H1 (cell line): ENCODE measurements around the gene DTL. TPM values are rescaled to one million over a fixed set of nuclear protein-coding genes. Genes with fewer than 3 reads are reported as not detected.

Source experiments
- CTCF ChIA-PET: fragments of 300-600 bp; sonication (Branson Sonifier 250); formaldehyde crosslinking; loops from one replicate; lab custom pipeline; 2021; ENCODE audit not compliant: partially characterized antibody; lab: Charles Lee
- POLR2A ChIA-PET: fragments of 300-600 bp; sonication (Branson Sonifier 250); formaldehyde crosslinking; loops from one replicate; lab custom pipeline; 2021; ENCODE audit warnings: inconsistent platforms; ENCODE audit not compliant: partially characterized antibody; lab: Charles Lee
- DNase-seq, 2 experiments: peaks; one replicate each; pipeline versions ENCODE4 v3.0.0 to v3.0.0-alpha.2; 2010 to 2022; ENCODE audit warnings: low spot score in 2 of 2, low read depth in 1 of 2, mixed read lengths in 1 of 2
- FAIRE-seq: peaks from 2 replicates; lab custom pipeline; 2011; peaks lifted over from hg19 to GRCh38; lab: Jason Lieb, UNC
- H2AFZ ChIP-seq: 2 replicates; pipeline ENCODE4 v1.8.1; 2012; ENCODE audit warnings: low read length, inconsistent platforms
- H2AK5ac ChIP-seq: 2 replicates; pipeline ENCODE4 v1.6.1; 2013; ENCODE audit warnings: low read depth, low read length
- H2BK120ac ChIP-seq: replicated peaks from 2 replicates; pipeline ENCODE3; 2013; ENCODE audit warnings: low read depth, low read length, inconsistent platforms
- H2BK12ac ChIP-seq: 2 replicates; pipeline ENCODE4 v1.6.1; 2013; ENCODE audit warnings: low read depth, low read length
- H2BK15ac ChIP-seq: 2 replicates; pipeline ENCODE4 v1.6.1; 2013; ENCODE audit warnings: low read length
- H2BK20ac ChIP-seq: 2 replicates; pipeline ENCODE4 v1.6.1; 2013; ENCODE audit warnings: low read length
- H2BK5ac ChIP-seq: 2 replicates; pipeline ENCODE4 v1.6.1; 2013; ENCODE audit warnings: low read depth, low read length
- H3K14ac ChIP-seq: 2 replicates; pipeline ENCODE4 v1.6.1; 2013; ENCODE audit warnings: inconsistent platforms; ENCODE audit not compliant: insufficient read length
- H3K18ac ChIP-seq: 2 replicates; pipeline ENCODE4 v1.6.1; 2013; ENCODE audit warnings: low read length; ENCODE audit errors: extremely low read depth
- H3K23ac ChIP-seq: 2 replicates; pipeline ENCODE4 v1.6.1; 2013; ENCODE audit warnings: inconsistent platforms; ENCODE audit not compliant: insufficient read length
- H3K23me2 ChIP-seq: 2 replicates; pipeline ENCODE4 v1.6.1; 2013; ENCODE audit warnings: low read depth, low read length
- H3K27ac ChIP-seq: 2 replicates; pipeline ENCODE4 v1.6.1; 2011; ENCODE audit warnings: low read depth, low read length, inconsistent platforms
- H3K27me3 ChIP-seq, 4 experiments: replicated peaks in 1 of 4; 1 replicate in 1 of 4; 2 replicates in 3 of 4; pipeline versions ENCODE4 v1.6.1 to v1.8.1; 2011 to 2013; ENCODE audit warnings: low read length in 3 of 4, mild to moderate bottlenecking in 3 of 4, inconsistent platforms in 2 of 4, mixed read lengths in 2 of 4, moderate library complexity in 1 of 4; ENCODE audit not compliant: control insufficient read depth in 3 of 4, insufficient read depth in 3 of 4; ENCODE audit errors: extremely low read depth in 1 of 4
- H3K36me3 ChIP-seq, 4 experiments: 2 replicates each; pipeline versions ENCODE4 v1.6.1 to v1.8.1; 2011 to 2013; ENCODE audit warnings: mild to moderate bottlenecking in 4 of 4, low read length in 3 of 4, moderate library complexity in 2 of 4, control low read depth in 1 of 4, inconsistent platforms in 1 of 4; ENCODE audit not compliant: insufficient read depth in 4 of 4, control insufficient read depth in 2 of 4
- H3K4ac ChIP-seq: replicated peaks from 2 replicates; pipeline ENCODE3; 2013; ENCODE audit warnings: low read length, low read depth, mixed read lengths, inconsistent platforms; ENCODE audit not compliant: insufficient read length
- H3K4me1 ChIP-seq, 4 experiments: replicated peaks in 1 of 4; 1 replicate in 1 of 4; 2 replicates in 3 of 4; pipeline versions ENCODE4 v1.6.1 to v1.8.1; 2011 to 2013; ENCODE audit warnings: low read length in 3 of 4, inconsistent platforms in 2 of 4, mixed read lengths in 1 of 4; ENCODE audit not compliant: insufficient read depth in 4 of 4, control insufficient read depth in 3 of 4
- H3K4me2 ChIP-seq, 2 experiments: 2 replicates each; pipeline versions ENCODE4 v1.6.1 to v1.8.1; 2011 to 2013; ENCODE audit warnings: low read depth in 2 of 2, low read length in 2 of 2, control low read depth in 1 of 2, inconsistent platforms in 1 of 2, mild to moderate bottlenecking in 1 of 2; ENCODE audit not compliant: insufficient read depth in 1 of 2
- H3K4me3 ChIP-seq, 4 experiments: fragments of 200-600, 300-600 bp in 1 of 4; sonication (generic), shearing (Covaris generic), sonication (Bioruptor Twin) in 1 of 4; 2 replicates each; pipeline versions ENCODE4 v1.5.1 to v1.8.1; 2011 to 2016; ENCODE audit warnings: low read length in 4 of 4, low read depth in 3 of 4, control low read depth in 2 of 4, inconsistent platforms in 2 of 4, mild to moderate bottlenecking in 2 of 4, mixed read lengths in 1 of 4, moderate library complexity in 1 of 4; ENCODE audit not compliant: insufficient read depth in 2 of 4; ENCODE audit errors: extremely low read depth in 1 of 4
- H3K56ac ChIP-seq: replicated peaks from 2 replicates; pipeline ENCODE3; 2013; ENCODE audit warnings: low read depth, mild to moderate bottlenecking, mixed read lengths, low read length, inconsistent platforms; ENCODE audit not compliant: insufficient read length
- H3K79me1 ChIP-seq: 2 replicates; pipeline ENCODE4 v1.6.1; 2013; ENCODE audit warnings: low read depth, low read length, control low read depth
- H3K79me2 ChIP-seq, 2 experiments: 2 replicates each; pipeline versions ENCODE4 v1.6.1 to v1.8.1; 2012 to 2013; ENCODE audit warnings: low read length in 2 of 2, mild to moderate bottlenecking in 2 of 2, inconsistent platforms in 1 of 2; ENCODE audit not compliant: insufficient read depth in 2 of 2, control insufficient read depth in 1 of 2
- H3K9ac ChIP-seq, 4 experiments: replicated peaks in 1 of 4; 1 replicate in 1 of 4; 2 replicates in 3 of 4; pipeline versions ENCODE4 v1.6.1 to v1.8.1; 2011 to 2013; ENCODE audit warnings: low read depth in 3 of 4, low read length in 3 of 4, control low read depth in 2 of 4, mild to moderate bottlenecking in 2 of 4, moderate library complexity in 2 of 4, inconsistent platforms in 1 of 4; ENCODE audit errors: extremely low read depth in 1 of 4
- H3K9me3 ChIP-seq, 2 experiments: 2 replicates each; pipeline versions ENCODE4 v1.6.1 to v1.8.1; 2012 to 2013; ENCODE audit warnings: mild to moderate bottlenecking in 2 of 2, moderate library complexity in 2 of 2, control low read depth in 1 of 2, inconsistent platforms in 1 of 2, low read depth in 1 of 2, low read length in 1 of 2, mixed read lengths in 1 of 2; ENCODE audit not compliant: insufficient read depth in 2 of 2
- H4K20me1 ChIP-seq, 2 experiments: replicated peaks in 1 of 2; 2 replicates each; pipeline versions ENCODE3 to v1.8.1; 2011 to 2013; ENCODE audit warnings: inconsistent platforms in 2 of 2, low read length in 2 of 2, mild to moderate bottlenecking in 1 of 2; ENCODE audit not compliant: insufficient read depth in 2 of 2, control insufficient read depth in 1 of 2
- H4K5ac ChIP-seq: 2 replicates; pipeline ENCODE4 v1.6.1; 2013; ENCODE audit warnings: low read length, low read depth, mixed read lengths, inconsistent platforms; ENCODE audit not compliant: insufficient read length
- H4K8ac ChIP-seq: 2 replicates; pipeline ENCODE4 v1.8.0; 2013; ENCODE audit warnings: mild to moderate bottlenecking, moderate library complexity, low read length, inconsistent platforms; ENCODE audit not compliant: insufficient read depth; ENCODE audit errors: extremely low read depth
- H4K91ac ChIP-seq: replicated peaks from 2 replicates; pipeline ENCODE3; 2013; ENCODE audit warnings: low read length, mixed read lengths, inconsistent platforms; ENCODE audit not compliant: insufficient read length
- ATF3 ChIP-seq: IDR thresholded peaks from 2 replicates; pipeline ENCODE4 v1.6.1; 2011; ENCODE audit warnings: low read depth, mild to moderate bottlenecking, low read length; ENCODE audit not compliant: insufficient read depth
- BCL11A ChIP-seq, 2 experiments: IDR thresholded peaks; one replicate each; pipeline ENCODE4 v1.6.1; 2011; ENCODE audit warnings: low read depth in 2 of 2, low read length in 2 of 2, mild to moderate bottlenecking in 2 of 2
- BRCA1 ChIP-seq: IDR thresholded peaks from 2 replicates; pipeline ENCODE4 v1.6.1; 2012; ENCODE audit warnings: low read depth, low read length, improper control_type of control experiment
- EGR1 ChIP-seq: IDR thresholded peaks from 2 replicates; pipeline ENCODE4 v1.6.1; 2011; ENCODE audit warnings: low read depth, low read length, borderline replicate concordance
- EZH2 ChIP-seq: fragments of 200-600 bp; sonication (generic); IDR thresholded peaks from 2 replicates; pipeline ENCODE4 v1.7.1; 2012; ENCODE audit warnings: low read depth, mild to moderate bottlenecking, moderate library complexity, low read length, inconsistent platforms; ENCODE audit not compliant: severe bottlenecking
- HDAC6 ChIP-seq: IDR thresholded peaks from one replicate; pipeline ENCODE4 v1.7.1; 2012; ENCODE audit warnings: low read depth, mild to moderate bottlenecking, inconsistent platforms, low read length, moderate library complexity
- JUN ChIP-seq: IDR thresholded peaks from 2 replicates; pipeline ENCODE4 v1.6.1; 2011; ENCODE audit warnings: low read depth, mild to moderate bottlenecking, improper control_type of control experiment, low read length
- RAD21 ChIP-seq, 2 experiments: IDR thresholded peaks in 1 of 2; conservative IDR thresholded peaks in 1 of 2; 2 replicates each; pipeline ENCODE4 v1.6.1; 2011; ENCODE audit warnings: low read depth in 2 of 2, low read length in 2 of 2, improper control_type of control experiment in 1 of 2, inconsistent platforms in 1 of 2, mild to moderate bottlenecking in 1 of 2, moderate library complexity in 1 of 2
- RNF2 ChIP-seq: fragments of 200-900, 300-1000 bp; sonication (generic); IDR thresholded peaks from 2 replicates; pipeline ENCODE4 v1.7.1; 2016; ENCODE audit warnings: borderline replicate concordance, low read depth, mild to moderate bottlenecking, antibody characterized with exemption, low read length; ENCODE audit not compliant: poor library complexity, severe bottlenecking; ENCODE audit errors: missing control alignments
- SP4 ChIP-seq: IDR thresholded peaks from 2 replicates; pipeline ENCODE4 v1.6.1; 2012; ENCODE audit warnings: low read length, inconsistent platforms
- TBP ChIP-seq: IDR thresholded peaks from 2 replicates; pipeline ENCODE4 v1.6.1; 2011; ENCODE audit warnings: low read depth, low read length, improper control_type of control experiment
- WGBS, 2 experiments: shearing (Covaris generic) in 1 of 2; methylation state at CpG; one replicate each; pipeline versions ENCODE4 v1.1.6 to v1.1.7; 2013 to 2015; ENCODE audit warnings: low lambda C conversion rate in 2 of 2, mixed read lengths in 2 of 2, inconsistent platforms in 1 of 2, low coverage in 1 of 2, missing lambda C conversion rate in 1 of 2; ENCODE audit not compliant: insufficient replicate concordance in 2 of 2, insufficient coverage in 1 of 2, insufficient read length in 1 of 2; ENCODE audit errors: extremely low coverage in 1 of 2, missing lambda C conversion rate in 1 of 2; 5-methylcytosine and 5-hydroxymethylcytosine counted together
- polyA plus RNA-seq, 7 experiments: library from polyadenylated mRNA; depleted of rRNA in 3 of 7; stranded (reverse) in 5 of 7; unstranded in 2 of 7; fragments of >200 nt in 5 of 7; fragments of 200-250 nt in 2 of 7; gene quantifications; 1 replicate in 5 of 7; 2 replicates in 1 of 7; 4 replicates in 1 of 7; pipeline versions ENCODE4 v1.2.1 to v1.2.3, GENCODE V29; 2011 to 2013; ENCODE audit warnings: missing spikeins in 2 of 7, mixed read lengths in 2 of 7
- total RNA-seq: library from RNA; stranded (reverse); fragmentation: NEBNext Ultra II Directional; extraction: Animal tissue kit (Norgen Biotek cat#: 25700); gene quantifications from 2 replicates; pipeline ENCODE4 v1.2.1, GENCODE V29; 2021

DTL gene
- total and polyA plus RNA-seq, 2 of the 8 experiments (the other 6 are each of a cell fraction or from before 2014, with no cell fraction given) = 36.0 to 46.9 TPM

GRCh38 chr1:212104586-212105325 lies 69.2 kb downstream of the DTL start:
- H4K8ac ChIP-seq = no peak overlapping the region
- FAIRE-seq (no peak), DNase-seq (no peak)
- H4K91ac ChIP-seq = no peak overlapping the region
- no peak overlapping the region for H3K9ac ChIP-seq
- peaks cover 2 to 20% (median 13%) of the 10 kb centered on the region in 4 experiments; a peak in 5 of 7 replicates for H3K4me1 ChIP-seq
- no peak overlapping the region for H3K23ac ChIP-seq
- H2BK20ac ChIP-seq = no peak overlapping the region
- WGBS, 2 experiments = 87% methylated on average over 3 of the region's 3 CpGs; no CpG with 5 or more reads in 1 of the 2 experiments
- H2AFZ ChIP-seq = no peak overlapping the region
- no peak overlapping the region for H3K4ac ChIP-seq
- CTCF ChIA-PET = interaction anchor here (0.9 to 2.1 kb wide), 10 partner anchors 13 to 406 kb away, joined by 3 to 10 read pairs (median 4); partner anchors contain the start of genes DTL and INTS7
- no peak overlapping the region for H2BK120ac ChIP-seq
- H2AK5ac ChIP-seq = no peak overlapping the region
- H3K23me2 ChIP-seq = no peaks in the 10 kb centered on the region
- H3K79me2 ChIP-seq = no peaks in the 10 kb centered on the region; a peak in 1 of 4 replicates
- H3K36me3 ChIP-seq = peaks cover 0 to 25% (median 6%) of the 10 kb centered on the region in 4 experiments; a peak in 5 of 8 replicates
- no peak overlapping the region for H2BK5ac ChIP-seq
- H3K27me3 ChIP-seq = no peaks in the 10 kb centered on the region
- no peak overlapping the region for H4K5ac ChIP-seq
- no peak overlapping the region for H3K4me2 ChIP-seq
- no peaks in the 10 kb centered on the region for H3K79me1 ChIP-seq
- no peak overlapping the region for H3K4me3 ChIP-seq
- H3K18ac ChIP-seq = no peak overlapping the region
- H3K14ac ChIP-seq = no peak overlapping the region
- POLR2A ChIA-PET = interaction anchor here (1.2 to 1.5 kb wide), 3 partner anchors 13 to 180 kb away, joined by 3 to 4 read pairs (median 3); no protein-coding TSS in a partner anchor
- no peak overlapping the region for H2BK12ac ChIP-seq
- no peak overlapping the region for H2BK15ac ChIP-seq
- H4K20me1 ChIP-seq = peaks cover 0 to 2% of the 10 kb centered on the region in 2 experiments
- H3K56ac ChIP-seq = no peak overlapping the region
- peak overlapping the region; percentile 29; the same call in 1 of the 2 replicates for H3K27ac ChIP-seq
- no peaks in the 10 kb centered on the region for H3K9me3 ChIP-seq
- no peak for TF ChIP-seq RAD21 (IDR thresholded peaks at IDR 0.05 in 1 of 2, conservative IDR thresholded peaks at IDR 0.05 in 1 of 2; ENCODE audit: low read depth in 2 of 2, low read length in 2 of 2)
- no peak for TF ChIP-seq ATF3
- no peak for TF ChIP-seq BCL11A (IDR thresholded peaks at IDR 0.05; ENCODE audit: low read depth in 2 of 2, low read length in 2 of 2)
- no peak for TF ChIP-seq EZH2
- no peak for TF ChIP-seq JUN
- no peak for TF ChIP-seq RNF2
- TF ChIP-seq BRCA1 = no peak
- no peak for TF ChIP-seq EGR1
- no peak for TF ChIP-seq SP4
- no peak for TF ChIP-seq HDAC6
- no peak for TF ChIP-seq TBP
